Stimulated activated naive CD8-positive, alpha-beta T cell treated with anti-CD3 and anti-CD28 coated beads, Interleukin-15, Interleukin-2, amounts not matched to agents 100 ng/mL and 50 ng/mL, for 24 hours (primary cell): Measurements from ENCODE around the gene SLC6A4.
"Not testable (repeated sequence)": the region's sequence is repeated elsewhere in the genome, so short reads cannot be mapped to it uniquely, and the experiment has no call there.

Source experiments
- H3K27ac Mint-ChIP-seq: one replicate; pipeline ENCODE4 v1.8.0; 2021; ENCODE audit warnings: mild to moderate bottlenecking, mixed read lengths
- H3K27me3 Mint-ChIP-seq: one replicate; pipeline ENCODE4 v1.8.0; 2021; ENCODE audit warnings: mixed read lengths
- H3K36me3 Mint-ChIP-seq: one replicate; pipeline ENCODE4 v1.8.0; 2021; ENCODE audit warnings: low read depth, mixed read lengths
- H3K4me1 Mint-ChIP-seq: one replicate; pipeline ENCODE4 v1.8.0; 2021; ENCODE audit warnings: low read depth, mixed read lengths
- H3K4me3 Mint-ChIP-seq: one replicate; pipeline ENCODE4 v1.8.0; 2021; ENCODE audit warnings: mild to moderate bottlenecking, mixed read lengths
- H3K9me3 Mint-ChIP-seq: one replicate; pipeline ENCODE4 v1.8.0; 2021; ENCODE audit warnings: mixed read lengths

SLC6A4 gene

DNA sequence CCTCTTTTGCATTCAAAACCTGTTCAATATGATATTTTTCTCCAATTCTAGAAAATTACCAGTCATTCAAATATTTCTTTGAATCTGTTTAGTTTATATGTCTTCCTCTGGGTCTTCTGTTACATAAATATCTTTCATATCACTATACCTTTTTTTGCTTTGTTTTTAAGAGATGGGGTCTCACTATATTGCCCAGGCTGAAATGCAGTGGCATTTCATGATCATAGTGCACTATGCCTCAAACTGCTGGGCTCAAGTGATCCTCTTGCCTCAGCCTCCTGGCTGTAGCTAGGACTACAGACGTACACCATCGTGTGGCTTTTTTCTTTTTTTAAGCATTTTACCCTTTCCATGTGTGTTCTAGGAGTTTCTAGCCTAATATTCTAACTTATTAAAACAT is 80.1 kb downstream of the SLC6A4 start:
- no peak overlapping the region for H3K27ac Mint-ChIP-seq

GRCh38 chr17:30153463-30153862 is 82.0 kb downstream of the SLC6A4 start:
- Mint-ChIP-seq H3K9me3 (no peaks in the 10 kb centered on the region), H3K27ac (no peak overlapping the region), H3K4me1 (peaks cover 22% of the 10 kb centered on the region), H3K4me3 (no peak overlapping the region), H3K27me3 (no peaks in the 10 kb centered on the region), H3K36me3 (peaks cover 58% of the 10 kb centered on the region)

More for the DNA sequence above, 80.1 kb downstream of the SLC6A4 start:
- Mint-ChIP-seq H3K4me3 (no peak overlapping the region), H3K27me3 (no peaks in the 10 kb centered on the region), H3K9me3 (peaks cover 4% of the 10 kb centered on the region), H3K36me3 (peaks cover 70% of the 10 kb centered on the region), H3K4me1 (peaks cover 28% of the 10 kb centered on the region)

- H3K4me3 Mint-ChIP-seq: no peak overlapping the region
- H3K4me1 Mint-ChIP-seq: peaks cover 17% of the 10 kb centered on the region
- no peaks in the 10 kb centered on the region for H3K27me3 Mint-ChIP-seq
- peaks cover 50% of the 10 kb centered on the region for H3K36me3 Mint-ChIP-seq
- no peak overlapping the region for H3K27ac Mint-ChIP-seq
- no peaks in the 10 kb centered on the region for H3K9me3 Mint-ChIP-seq
Observed at GRCh38 chr17:30151471-30151870, 84.0 kb downstream of the SLC6A4 start.

GRCh38 chr17:30148376-30148775 is 87.1 kb downstream of the SLC6A4 start:
- H3K9me3 Mint-ChIP-seq: no peaks in the 10 kb centered on the region
- peaks cover 17% of the 10 kb centered on the region for H3K4me1 Mint-ChIP-seq
- no peaks in the 10 kb centered on the region for H3K27me3 Mint-ChIP-seq
- peaks cover 39% of the 10 kb centered on the region for H3K36me3 Mint-ChIP-seq
- H3K27ac Mint-ChIP-seq: no peak overlapping the region
- no peak overlapping the region for H3K4me3 Mint-ChIP-seq

GRCh38 chr17:30147860-30148259 is 87.6 kb downstream of the SLC6A4 start:
- not testable (repeated sequence) for H3K4me3 Mint-ChIP-seq, H3K27me3 Mint-ChIP-seq, H3K9me3 Mint-ChIP-seq, H3K27ac Mint-ChIP-seq
- Mint-ChIP-seq H3K36me3 (peaks cover 34% of the 10 kb centered on the region), H3K4me1 (peaks cover 17% of the 10 kb centered on the region)
